ENCODE measurements around the gene PLEKHG1.

PLEKHG1 gene

GRCh38 chr6:150617496-150618460, 18.1 kb downstream of the PLEKHG1 start:
- TF ChIP-seq CTCF (IDR thresholded peaks at IDR 0.05; ENCODE audit: extremely low read depth, missing control alignments) = no peak
- DNase-seq (ENCODE audit: low spot score) = no peak

- no peak for DNase-seq (ENCODE audit: low spot score)
- no peak for TF ChIP-seq CTCF (IDR thresholded peaks at IDR 0.05; ENCODE audit: extremely low read depth, missing control alignments)
These were observed 19.6 kb downstream of the PLEKHG1 start for GRCh38 chr6:150619275-150619674.

- no peak for TF ChIP-seq CTCF (IDR thresholded peaks at IDR 0.05; ENCODE audit: extremely low read depth, missing control alignments)
- no peak for DNase-seq (ENCODE audit: low spot score)
These were observed 20.6 kb downstream of the PLEKHG1 start for GRCh38 chr6:150620244-150620643.

- DNase-seq (ENCODE audit: low spot score) = no peak
- no peak for TF ChIP-seq CTCF (IDR thresholded peaks at IDR 0.05; ENCODE audit: extremely low read depth, missing control alignments)
These were observed 21.1 kb downstream of the PLEKHG1 start for GRCh38 chr6:150620763-150621162.

- no peak for TF ChIP-seq CTCF (IDR thresholded peaks at IDR 0.05; ENCODE audit: extremely low read depth, missing control alignments)
- DNase-seq (ENCODE audit: low spot score) = no peak
These were observed 22.8 kb downstream of the PLEKHG1 start for GRCh38 chr6:150622476-150622875.

DNA sequence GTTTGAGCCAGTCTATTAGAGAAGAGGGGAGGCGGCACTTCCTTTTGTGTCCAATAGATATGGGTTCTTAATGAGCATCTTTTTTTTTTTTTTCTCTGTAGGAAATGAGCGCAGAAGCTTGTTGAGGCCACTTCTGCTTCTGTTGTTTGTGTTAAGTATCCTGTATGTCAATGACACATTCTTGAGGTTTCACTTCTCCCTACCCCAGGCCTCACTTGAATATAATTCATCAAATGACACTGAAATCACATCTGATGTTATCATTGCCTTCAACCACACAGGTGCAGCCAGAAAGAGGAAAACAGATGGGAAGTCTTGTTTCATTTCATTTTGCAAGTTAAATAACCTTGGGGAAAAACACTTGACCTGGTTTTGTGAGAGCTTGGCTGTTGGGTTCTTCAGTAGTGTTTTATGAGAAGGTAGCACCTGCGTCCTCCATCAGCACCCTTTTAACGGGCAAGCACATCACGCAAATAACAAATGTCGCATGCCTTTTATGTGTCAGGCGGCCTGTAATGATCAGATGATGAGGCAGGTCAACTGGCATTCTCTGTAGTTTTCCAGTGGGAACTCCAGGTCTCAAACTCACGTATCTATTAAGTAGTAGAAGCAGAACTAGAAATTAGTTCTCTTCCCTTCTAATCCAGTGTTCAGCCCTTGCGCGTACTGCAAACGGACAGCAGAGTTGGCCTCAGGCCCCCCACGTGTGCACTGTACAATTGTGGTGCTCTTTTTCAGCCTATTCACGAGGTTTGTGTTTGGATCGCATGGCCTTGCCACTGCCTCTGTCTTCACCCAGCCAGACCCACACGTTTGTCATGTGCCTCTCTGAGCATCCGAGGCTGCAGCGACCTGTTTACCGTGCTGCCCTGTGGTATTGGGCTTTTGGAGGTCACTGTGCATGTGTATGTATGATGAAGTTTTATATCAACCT, 23.5 kb downstream of the PLEKHG1 start:
- TF ChIP-seq CTCF (IDR thresholded peaks at IDR 0.05; ENCODE audit: extremely low read depth, missing control alignments) = no peak
- DNase-seq (ENCODE audit: low spot score) = peak; percentile 59

DNA sequence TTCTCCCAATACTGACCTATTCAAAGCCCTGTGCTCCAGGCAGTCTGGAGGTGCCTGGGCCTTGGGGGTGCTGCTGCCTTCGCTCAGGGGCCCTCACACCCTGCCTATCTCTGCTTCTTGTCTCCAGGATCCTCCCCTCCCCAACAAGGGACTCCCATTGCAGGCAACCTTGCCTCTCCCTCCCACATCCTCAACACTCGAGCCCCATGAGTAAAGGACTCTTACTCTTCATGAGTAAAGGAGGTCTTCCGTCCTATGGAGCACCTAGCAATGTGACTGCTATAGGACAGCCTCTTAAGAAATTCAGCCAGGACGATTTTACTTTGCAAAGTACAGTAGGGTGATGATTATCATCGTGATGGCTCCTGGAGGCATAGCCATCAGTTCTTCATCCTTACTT, 24.5 kb downstream of the PLEKHG1 start:
- no peak for TF ChIP-seq CTCF (IDR thresholded peaks at IDR 0.05; ENCODE audit: extremely low read depth, missing control alignments)
- no peak for DNase-seq (ENCODE audit: low spot score)

Data from GM20000 (cell line).